H9 (cell line): ENCODE results near the gene ARHGEF10L. TPM values are rescaled to one million over a fixed set of nuclear protein-coding genes. Genes with fewer than 3 reads are reported as not detected.
A peak's percentile ranks its signal among the peaks of the same experiment; 100 is the strongest.

ENCODE experiments used
- DNase-seq: peaks from one replicate; pipeline ENCODE4 v3.0.0-alpha.2; 2017
- H2AFZ ChIP-seq: one replicate; pipeline ENCODE4 v1.6.1; 2013; ENCODE audit warnings: mild to moderate bottlenecking, low read length, control low read depth, moderate library complexity
- H2AK5ac ChIP-seq: 2 replicates; pipeline ENCODE4 v1.6.1; 2013; ENCODE audit warnings: low read length, control low read depth, mixed read lengths; ENCODE audit not compliant: insufficient read length
- H2BK120ac ChIP-seq: one replicate; pipeline ENCODE4 v1.6.1; 2013; ENCODE audit warnings: low read depth, mild to moderate bottlenecking, low read length, control low read depth, inconsistent platforms; ENCODE audit not compliant: poor library complexity, severe bottlenecking
- H2BK12ac ChIP-seq: 2 replicates; pipeline ENCODE4 v1.6.1; 2013; ENCODE audit warnings: low read length, control low read depth, mixed read lengths, low read depth; ENCODE audit not compliant: insufficient read length
- H2BK15ac ChIP-seq: 2 replicates; pipeline ENCODE4 v1.6.1; 2013; ENCODE audit warnings: low read depth, low read length, control low read depth
- H2BK20ac ChIP-seq: one replicate; pipeline ENCODE4 v1.6.1; 2013; ENCODE audit warnings: low read depth, mild to moderate bottlenecking, low read length, control low read depth, inconsistent platforms; ENCODE audit not compliant: poor library complexity, severe bottlenecking
- H2BK5ac ChIP-seq: 2 replicates; pipeline ENCODE4 v1.6.1; 2013; ENCODE audit warnings: low read length, control low read depth, mixed read lengths; ENCODE audit not compliant: insufficient read length
- H3K14ac ChIP-seq: 2 replicates; pipeline ENCODE4 v1.6.1; 2013; ENCODE audit warnings: low read length, control low read depth; ENCODE audit not compliant: insufficient read depth
- H3K18ac ChIP-seq: 2 replicates; pipeline ENCODE4 v1.6.1; 2013; ENCODE audit warnings: low read depth, mild to moderate bottlenecking, mixed read lengths, low read length, control low read depth; ENCODE audit not compliant: insufficient read length
- H3K23ac ChIP-seq: 2 replicates; pipeline ENCODE4 v1.6.1; 2013; ENCODE audit warnings: low read length, control low read depth, mixed read lengths, low read depth; ENCODE audit not compliant: insufficient read length
- H3K23me2 ChIP-seq: 2 replicates; pipeline ENCODE4 v1.6.1; 2013; ENCODE audit warnings: low read depth, mild to moderate bottlenecking, mixed read lengths, low read length, control low read depth; ENCODE audit not compliant: insufficient read length, poor library complexity, severe bottlenecking
- H3K27ac ChIP-seq: 2 replicates; pipeline ENCODE4 v1.5.1; 2013; ENCODE audit warnings: low read length, control low read depth, mixed read lengths, low read depth; ENCODE audit not compliant: insufficient read length
- H3K27me3 ChIP-seq: 2 replicates; pipeline ENCODE4 v1.6.1; 2013; ENCODE audit warnings: low read length, control low read depth, inconsistent platforms; ENCODE audit not compliant: insufficient read depth
- H3K4ac ChIP-seq: 2 replicates; pipeline ENCODE4 v1.6.1; 2013; ENCODE audit warnings: low read depth, mild to moderate bottlenecking, control low read depth, inconsistent platforms, low read length, moderate library complexity
- H3K4me1 ChIP-seq: 2 replicates; pipeline ENCODE4 v1.6.1; 2013; ENCODE audit warnings: low read length, control low read depth, inconsistent platforms; ENCODE audit not compliant: insufficient read depth
- H3K4me2 ChIP-seq: 2 replicates; pipeline ENCODE4 v1.6.1; 2013; ENCODE audit warnings: low read length, control low read depth, mixed read lengths; ENCODE audit not compliant: insufficient read length, insufficient read depth
- H3K56ac ChIP-seq: 2 replicates; pipeline ENCODE4 v1.6.1; 2013; ENCODE audit warnings: low read depth, mild to moderate bottlenecking, mixed read lengths, low read length, control low read depth; ENCODE audit not compliant: insufficient read length
- H3K79me1 ChIP-seq: 2 replicates; pipeline ENCODE4 v1.6.1; 2013; ENCODE audit warnings: low read depth, mild to moderate bottlenecking, moderate library complexity, low read length, control low read depth, inconsistent platforms; ENCODE audit not compliant: insufficient read depth, poor library complexity, severe bottlenecking
- H3K79me2 ChIP-seq: 2 replicates; pipeline ENCODE4 v1.6.1; 2013; ENCODE audit warnings: low read length, control low read depth, inconsistent platforms; ENCODE audit not compliant: insufficient read depth
- H3K9ac ChIP-seq: 2 replicates; pipeline ENCODE4 v1.6.1; 2013; ENCODE audit warnings: low read length, control low read depth, mixed read lengths; ENCODE audit not compliant: insufficient read length; ENCODE audit errors: extremely low read depth
- H3K9me3 ChIP-seq: one replicate; pipeline ENCODE4 v1.6.1; 2013; ENCODE audit warnings: low read depth, low read length, inconsistent platforms; ENCODE audit not compliant: control insufficient read depth
- H3T11ph ChIP-seq: one replicate; pipeline ENCODE4 v1.6.1; 2013; ENCODE audit warnings: mild to moderate bottlenecking, low read length, control low read depth, inconsistent platforms
- H4K20me1 ChIP-seq: one replicate; pipeline ENCODE4 v1.6.1; 2013; ENCODE audit not compliant: control insufficient read depth, insufficient read length, insufficient read depth
- H4K5ac ChIP-seq: 2 replicates; pipeline ENCODE4 v1.6.1; 2013; ENCODE audit warnings: low read depth, mild to moderate bottlenecking, mixed read lengths, low read length, control low read depth; ENCODE audit not compliant: insufficient read length
- H4K8ac ChIP-seq: replicated peaks from 2 replicates; pipeline ENCODE4 v1.6.1; 2013; ENCODE audit warnings: low read length, control low read depth, mixed read lengths, low read depth; ENCODE audit not compliant: insufficient read length
- H4K91ac ChIP-seq: 2 replicates; pipeline ENCODE4 v1.6.1; 2013; ENCODE audit warnings: low read depth, mild to moderate bottlenecking, moderate library complexity, mixed read lengths, low read length, control low read depth; ENCODE audit not compliant: insufficient read length
- H3K27ac Mint-ChIP-seq, 3 experiments: 2 replicates in 2 of 3; 3 replicates in 1 of 3; pipeline ENCODE4 v1.8.0; 2020 to 2021; ENCODE audit warnings: mixed read lengths in 3 of 3, mild to moderate bottlenecking in 1 of 3, moderate library complexity in 1 of 3
- H3K27me3 Mint-ChIP-seq: 2 replicates; pipeline ENCODE4 v1.8.0; 2021; ENCODE audit warnings: low read depth, mild to moderate bottlenecking, moderate library complexity, mixed read lengths
- H3K36me3 Mint-ChIP-seq, 3 experiments: 2 replicates in 2 of 3; 3 replicates in 1 of 3; pipeline ENCODE4 v1.8.0; 2020 to 2021; ENCODE audit warnings: low read depth in 3 of 3, mixed read lengths in 3 of 3; ENCODE audit not compliant: insufficient read depth in 1 of 3
- H3K4me1 Mint-ChIP-seq, 2 experiments: 2 replicates each; pipeline ENCODE4 v1.8.0; 2020; ENCODE audit warnings: mixed read lengths in 2 of 2
- H3K4me3 Mint-ChIP-seq, 2 experiments: 2 replicates in 1 of 2; 3 replicates in 1 of 2; pipeline ENCODE4 v1.8.0; 2020 to 2021; ENCODE audit warnings: mild to moderate bottlenecking in 2 of 2, mixed read lengths in 2 of 2, moderate library complexity in 1 of 2
- H3K9me3 Mint-ChIP-seq, 2 experiments: 2 replicates in 1 of 2; 3 replicates in 1 of 2; pipeline ENCODE4 v1.8.0; 2020; ENCODE audit warnings: mild to moderate bottlenecking in 2 of 2, mixed read lengths in 2 of 2, moderate library complexity in 1 of 2
- CTCF ChIP-seq: fragments of 200-600 bp; sonication (generic); conservative IDR thresholded peaks from 3 replicates; pipeline ENCODE4 v1.8.0; 2021; ENCODE audit warnings: antibody characterized with exemption, mild to moderate bottlenecking
- WGBS: extraction: QIAGEN DNeasy Blood & Tissue Kit; methylation state at CpG from one replicate; pipeline ENCODE4 v1.1.7; 2013; ENCODE audit warnings: missing lambda C conversion rate, low lambda C conversion rate, mixed read lengths; ENCODE audit not compliant: insufficient read length; ENCODE audit errors: extremely low coverage; 5-methylcytosine and 5-hydroxymethylcytosine counted together
- total RNA-seq: library from RNA; stranded (reverse); gene quantifications from 2 replicates; pipeline ENCODE4 v1.2.1, GENCODE V29; 2021

ARHGEF10L gene
- total RNA-seq, 1 experiment from 2014 or later = 20.2 TPM

DNA sequence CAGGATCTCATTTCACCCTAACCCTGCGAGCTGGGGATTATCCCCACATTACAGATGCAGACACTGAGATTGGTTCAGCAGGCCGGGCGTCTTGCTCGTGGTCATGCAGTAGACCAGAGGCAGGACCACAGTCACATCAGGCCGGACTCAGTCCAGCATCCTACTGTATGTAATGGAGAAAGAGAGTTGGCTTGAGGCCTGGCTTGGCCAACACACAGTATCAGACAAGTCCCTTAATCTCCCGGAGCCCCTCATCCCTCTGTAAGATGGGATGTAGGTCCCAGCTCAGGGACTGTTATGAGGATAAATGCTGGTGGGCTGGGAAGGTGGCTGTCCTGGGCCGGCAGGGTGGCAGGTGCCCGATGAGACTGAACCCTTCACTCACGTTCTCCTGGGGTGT lies 149.5 kb downstream of the ARHGEF10L start:
- Histone ChIP-seq H3K14ac (no peak overlapping the region), H4K91ac (no peak overlapping the region), H3K18ac (no peak overlapping the region), H3K27ac (no peak overlapping the region), H2BK120ac (no peak overlapping the region), H2AFZ (no peak overlapping the region), H3K9me3 (no peaks in the 10 kb centered on the region), H3T11ph (no peak overlapping the region), H3K4me2 (no peak overlapping the region), H3K27me3 (no peaks in the 10 kb centered on the region), H4K8ac (no peak overlapping the region), H2BK5ac (no peak overlapping the region), H3K9ac (no peak overlapping the region), H2AK5ac (no peak overlapping the region), H4K5ac (no peak overlapping the region), H3K79me2 (no peaks in the 10 kb centered on the region), H3K23ac (no peak overlapping the region), H3K4ac (no peak overlapping the region), H2BK15ac (no peak overlapping the region), H3K56ac (no peak overlapping the region), H3K79me1 (no peaks in the 10 kb centered on the region), H2BK20ac (no peak overlapping the region), H3K23me2 (no peaks in the 10 kb centered on the region), H2BK12ac (no peak overlapping the region), H3K4me1 (peaks cover 2% of the 10 kb centered on the region; the same call in 1 of the 2 replicates), H4K20me1 (no peaks in the 10 kb centered on the region)
- no peak for TF ChIP-seq CTCF
- Mint-ChIP-seq H3K4me3 (no peak overlapping the region), H3K9me3 (peaks cover 0 to 5% of the 10 kb centered on the region in 2 experiments; a peak in 2 of 5 replicates), H3K27ac (peak overlapping the region in 1 of 3 experiments; percentile 66; a peak in 1 of 7 replicates), H3K36me3 (peaks cover 24 to 39% (median 30%) of the 10 kb centered on the region in 3 experiments), H3K4me1 (peaks cover 17 to 29% of the 10 kb centered on the region in 2 experiments), H3K27me3 (no peaks in the 10 kb centered on the region; the same call in none of the 2 replicates)
- DNase-seq = no peak
- WGBS = no CpG with 5 or more reads among the region's 9 CpGs
